Lung (tissue), 12 donors: ENCODE results near the gene STK11. TPM values are rescaled to one million over a fixed set of nuclear protein-coding genes. Genes with fewer than 3 reads are reported as not detected.

Experiments
- ATAC-seq: fragments of 200-7000 bp; cut with Tn5 transposase; one replicate; pipeline ENCODE4 v1.9.1; 2020; ENCODE audit warnings: moderate number of reproducible peaks; ENCODE audit not compliant: insufficient read depth, low FRiP score
- DNase-seq, 3 donors: peaks; one replicate each; pipeline ENCODE4 v3.0.0-alpha.2; 2013 to 2017
- H3K27ac ChIP-seq, 2 donors: one replicate each; pipeline ENCODE4 v1.5.1; 2013; ENCODE audit warnings: mild to moderate bottlenecking in 2 of 2, moderate library complexity in 2 of 2, control low read depth in 1 of 2, inconsistent platforms in 1 of 2, low read depth in 1 of 2, low read length in 1 of 2
- H3K27me3 ChIP-seq, 3 donors: one replicate each; pipeline ENCODE4 v1.5.1; 2013; ENCODE audit warnings: low read length in 2 of 3; ENCODE audit not compliant: control insufficient read depth in 3 of 3, insufficient read depth in 3 of 3
- H3K36me3 ChIP-seq, 4 donors: one replicate each; pipeline ENCODE4 v1.5.1; 2013; ENCODE audit warnings: low read length in 4 of 4, mild to moderate bottlenecking in 1 of 4, moderate library complexity in 1 of 4; ENCODE audit not compliant: control insufficient read depth in 4 of 4, insufficient read depth in 4 of 4
- H3K4me1 ChIP-seq, 5 donors: one replicate each; pipeline ENCODE4 v1.5.1; 2013; ENCODE audit warnings: low read length in 5 of 5, mild to moderate bottlenecking in 2 of 5, moderate library complexity in 1 of 5; ENCODE audit not compliant: control insufficient read depth in 5 of 5, insufficient read depth in 5 of 5
- H3K4me3 ChIP-seq: one replicate; pipeline ENCODE4 v1.5.1; 2013; ENCODE audit warnings: mild to moderate bottlenecking, control low read depth, moderate library complexity
- H3K9ac ChIP-seq, 2 donors: one replicate each; pipeline ENCODE4 v1.5.1; 2013; ENCODE audit warnings: low read length in 2 of 2, control low read depth in 1 of 2; ENCODE audit not compliant: insufficient read depth in 1 of 2
- H3K9me3 ChIP-seq, 4 donors: one replicate each; pipeline ENCODE4 v1.5.1; 2013; ENCODE audit warnings: low read length in 3 of 4, mild to moderate bottlenecking in 1 of 4, moderate library complexity in 1 of 4; ENCODE audit not compliant: control insufficient read depth in 4 of 4, insufficient read depth in 3 of 4
- CTCF ChIP-seq: IDR thresholded peaks from 2 replicates; pipeline ENCODE4 v1.5.1; 2012; ENCODE audit warnings: mild to moderate bottlenecking; ENCODE audit errors: control extremely low read depth, extremely low read depth
- WGBS, 2 donors: extraction: QIAGEN DNeasy Blood & Tissue Kit; methylation state at CpG; one replicate each; pipeline ENCODE4 v1.1.7; 2013; 5-methylcytosine and 5-hydroxymethylcytosine counted together
- polyA plus RNA-seq, 2 donors: library from polyadenylated mRNA; stranded (reverse); fragments of 200-250 nt; gene quantifications; one replicate each; pipeline ENCODE4 v1.2.1, GENCODE V29; 2013
- total RNA-seq, 2 donors: library from RNA; depleted of rRNA in 1 of 2; stranded (reverse); fragments of >200 nt in 1 of 2; gene quantifications; one replicate each; pipeline ENCODE4 v1.2.1, GENCODE V29; 2014 to 2021
- donor health status: control.
- donor health status: control.
- donor health status: Bipolar disorder and iron deficiency.
- donor health status: healthy.
- donor health status: DM: yes; HTN: yes; CAD: no.

Gene STK11
- total and polyA plus RNA-seq, 4 donors: 43.1 to 59.8 (median 54.6) TPM

GRCh38 chr19:1266916-1267476 is 61.4 kb downstream of the STK11 start:
- peaks cover 0 to 20% (median 14%) of the 10 kb centered on the region in 4 donors for H3K36me3 ChIP-seq
- H3K9ac ChIP-seq: no peak overlapping the region
- H3K4me3 ChIP-seq: peak overlapping the region; percentile 22
- peaks cover 17 to 70% (median 41%) of the 10 kb centered on the region in 5 donors for H3K4me1 ChIP-seq
- peak; percentile 21 for ATAC-seq
- no peaks in the 10 kb centered on the region for H3K27me3 ChIP-seq
- DNase-seq: peak; percentile 65 to 84 (median 71)
- H3K9me3 ChIP-seq: no peaks in the 10 kb centered on the region
- 1% methylated on average over 53 to 59 of the region's 59 CpGs for WGBS, 2 donors
- H3K27ac ChIP-seq: peak overlapping the region; percentile 77 to 90
- TF ChIP-seq CTCF: peak; percentile 95

- Histone ChIP-seq H3K9ac (no peak overlapping the region), H3K36me3 (peaks cover 4 to 27% (median 19%) of the 10 kb centered on the region in 4 donors), H3K9me3 (no peaks in the 10 kb centered on the region), H3K27me3 (no peaks in the 10 kb centered on the region), H3K4me3 (no peak overlapping the region), H3K4me1 (peaks cover 17 to 63% (median 37%) of the 10 kb centered on the region in 5 donors), H3K27ac (no peak overlapping the region)
- TF ChIP-seq CTCF: no peak
- DNase-seq (no peak), ATAC-seq (no peak)
- 30 to 33% methylated on average over 34 to 35 of the region's 35 CpGs for WGBS, 2 donors
These were observed 62.1 kb downstream of the STK11 start for GRCh38 chr19:1267477-1268225.

- Histone ChIP-seq H3K4me3 (no peak overlapping the region), H3K27ac (peak overlapping the region; percentile 58 to 62), H3K36me3 (peaks cover 10 to 34% (median 27%) of the 10 kb centered on the region in 4 donors), H3K9me3 (no peaks in the 10 kb centered on the region), H3K9ac (no peak overlapping the region), H3K4me1 (peaks cover 17 to 55% (median 34%) of the 10 kb centered on the region in 5 donors), H3K27me3 (no peaks in the 10 kb centered on the region)
- TF ChIP-seq CTCF: no peak
- no peak for ATAC-seq
- DNase-seq: no peak
- WGBS, 2 donors: 53 to 54% methylated on average over 37 to 40 of the region's 40 CpGs
These were observed 62.9 kb downstream of the STK11 start for GRCh38 chr19:1268226-1269064.
